DMS 273 (cell line): ENCODE measurements around the gene ANKRD20A1.
"Not testable (repeated sequence)": the region's sequence is repeated elsewhere in the genome, so short reads cannot be mapped to it uniquely, and the experiment has no call there.

Experiments
- DNase-seq: peaks from one replicate; lab custom pipeline; 2025; ENCODE audit not compliant: unreplicated experiment; lab: John Stamatoyannopoulos, UW

The ANKRD20A1 gene

GRCh38 chr9:67858871-67859270, at the start of gene ANKRD20A1:
Gene ANKRD20A1, plus strand, starts transcription at chr9:67858931. Its CDS starts 496 bp downstream, at chr9:67859427.
- not testable (repeated sequence) for DNase-seq

GRCh38 chr9:67832088-67832487, 26.6 kb upstream of the ANKRD20A1 start:
- DNase-seq = not testable (repeated sequence)
